Heart right ventricle (tissue), 16 donors: ENCODE measurements around the gene COX7A2L. TPM values are rescaled to one million over a fixed set of nuclear protein-coding genes. Genes with fewer than 3 reads are reported as not detected.
"Not testable (repeated sequence)": the region's sequence is repeated elsewhere in the genome, so short reads cannot be mapped to it uniquely, and the experiment has no call there.

Experiments
- ATAC-seq, 8 donors: fragments of 200-7000 bp; cut with Tn5 transposase; one replicate each; pipeline ENCODE4 v1.9.1; 2020; ENCODE audit warnings: mild to moderate bottlenecking in 8 of 8, moderate library complexity in 8 of 8, moderate number of reproducible peaks in 1 of 8
- DNase-seq, 2 donors: peaks; one replicate each; pipeline ENCODE4 v3.0.0-alpha.2; 2020
- H3K27ac ChIP-seq, 10 donors: fragments of 200-600 bp; sonication (generic) in 2 of 10; one replicate each; pipeline versions ENCODE4 v1.5.0 to v1.8.0; 2020 to 2022; ENCODE audit warnings: mild to moderate bottlenecking in 3 of 10
- H3K27me3 ChIP-seq, 7 donors: fragments of 200-600 bp; one replicate each; pipeline ENCODE4 v1.8.0; 2021 to 2022; ENCODE audit warnings: mild to moderate bottlenecking in 2 of 7
- H3K36me3 ChIP-seq, 9 donors: fragments of 200-600 bp; sonication (generic) in 1 of 9; one replicate each; pipeline versions ENCODE4 v1.5.0 to v1.8.0; 2020 to 2022; ENCODE audit warnings: mild to moderate bottlenecking in 2 of 9
- H3K4me1 ChIP-seq, 9 donors: fragments of 200-600 bp; sonication (generic) in 1 of 9; one replicate each; pipeline versions ENCODE4 v1.5.0 to v1.8.0; 2020 to 2022; ENCODE audit warnings: mild to moderate bottlenecking in 4 of 9
- H3K4me3 ChIP-seq, 10 donors: fragments of 200-600 bp; sonication (generic) in 2 of 10; one replicate each; pipeline versions ENCODE4 v1.5.0 to v1.8.0; 2020 to 2022; ENCODE audit warnings: mild to moderate bottlenecking in 7 of 10, moderate library complexity in 2 of 10
- H3K9me3 ChIP-seq, 11 donors: fragments of 200-600 bp in 10 of 11; sonication (generic) in 2 of 11; one replicate each; pipeline versions ENCODE4 v1.5.0 to v1.8.0; 2013 to 2022; ENCODE audit warnings: mild to moderate bottlenecking in 2 of 11, control low read depth in 1 of 11, moderate library complexity in 1 of 11
- WGBS, 2 donors: extraction: QIAGEN DNeasy Blood & Tissue Kit; methylation state at CpG; one replicate each; pipeline ENCODE4 v1.1.7; 2013; ENCODE audit warnings: inconsistent platforms in 1 of 2; 5-methylcytosine and 5-hydroxymethylcytosine counted together
- intact Hi-C, 10 donors: fragments of 100-400 bp; cut with DNase I; formaldehyde crosslinking; loops; one replicate each; pipeline versions ENCODE4 v1.11.1 to v1.14.2; 2022
- polyA plus RNA-seq, 2 donors: library from polyadenylated mRNA; stranded (reverse); fragments of 200-250 nt; gene quantifications; one replicate each; pipeline ENCODE4 v1.2.3, GENCODE V29; 2013
- total RNA-seq, 10 donors: library from RNA; stranded (reverse); fragmentation: NEBNext Ultra II Directional in 3 of 10; extraction: Animal tissue kit (Norgen Biotek cat#: 25700) in 3 of 10; gene quantifications; one replicate each; pipeline versions ENCODE4 v1.2.1 to v1.2.4, GENCODE V29; 2021 to 2023
- TF ChIP-seq, protein P1 (sequence below), 9 donors: fragments of 200-600 bp; sonication (generic) in 2 of 9; IDR thresholded peaks; one replicate each; pipeline versions ENCODE4 v1.5.0 to v1.8.0; 2021 to 2022; ENCODE audit warnings: antibody characterized with exemption in 9 of 9, mild to moderate bottlenecking in 5 of 9, moderate library complexity in 1 of 9
- donor health status: Arrhythmogenic right ventricular cardiomyopathy.
- donor health status: ischemic (EF 13 %, LVEDD 7.1; RV severe dilation, severe dysfunction).
- donor health status: healthy with polysubstance abuse.
- donor health status: DM: no; HTN: yes; CAD: no.
- donor health status: DM: no; HTN: no; CAD: no.
- donor health status: ischemic (EF 25% LVEDD 6.9; RV normal size, moderate dysfunction).
- donor health status: ischemic (EF 25% LVEDD 5.7; RV mildly dilated, moderate dysfunction).
- donor health status: healthy.
- donor health status: DM: yes; HTN: yes; CAD: no.
- donor health status: Ischemic cardiomyopathy.
- donor health status: ischemic (EF 35%, LVEDD 5.7; RV mildly dilated, moderate dysfunction).
- donor health status: nonischemic (EF 11% LVEDD 7.7; RV severe dilation, severe dysfunction).
- donor health status: DM: yes; HTN: yes; CAD: no.
- donor health status: PGD.
- donor health status: ischemic (EF 29% LVEDD 5.4; RV normal size, mild dysfunction).
- donor health status: nonischemic (EF 23%, LVEDD 6.1; RV moderate dilation, normal function).

Gene COX7A2L
- total and polyA plus RNA-seq, 12 donors = 36.4 to 141 (median 106) TPM

- intact Hi-C loops = loop anchor here in 2 of 10 donors (10.0 kb wide), 1 partner anchor 242 kb away; no protein-coding TSS in a partner anchor
- Histone ChIP-seq H3K4me3 (no peak overlapping the region), H3K36me3 (peaks cover 0 to 84% (median 33%) of the 10 kb centered on the region in 9 donors), H3K4me1 (peaks cover 0 to 6% (median 0%) of the 10 kb centered on the region in 9 donors), H3K27ac (no peak overlapping the region), H3K27me3 (no peaks in the 10 kb centered on the region), H3K9me3 (no peaks in the 10 kb centered on the region)
- WGBS, 2 donors = 88 to 89% methylated on average over 9 of the region's 9 CpGs
- ATAC-seq = no peak
- no peak for DNase-seq
- TF ChIP-seq, protein P1, sequence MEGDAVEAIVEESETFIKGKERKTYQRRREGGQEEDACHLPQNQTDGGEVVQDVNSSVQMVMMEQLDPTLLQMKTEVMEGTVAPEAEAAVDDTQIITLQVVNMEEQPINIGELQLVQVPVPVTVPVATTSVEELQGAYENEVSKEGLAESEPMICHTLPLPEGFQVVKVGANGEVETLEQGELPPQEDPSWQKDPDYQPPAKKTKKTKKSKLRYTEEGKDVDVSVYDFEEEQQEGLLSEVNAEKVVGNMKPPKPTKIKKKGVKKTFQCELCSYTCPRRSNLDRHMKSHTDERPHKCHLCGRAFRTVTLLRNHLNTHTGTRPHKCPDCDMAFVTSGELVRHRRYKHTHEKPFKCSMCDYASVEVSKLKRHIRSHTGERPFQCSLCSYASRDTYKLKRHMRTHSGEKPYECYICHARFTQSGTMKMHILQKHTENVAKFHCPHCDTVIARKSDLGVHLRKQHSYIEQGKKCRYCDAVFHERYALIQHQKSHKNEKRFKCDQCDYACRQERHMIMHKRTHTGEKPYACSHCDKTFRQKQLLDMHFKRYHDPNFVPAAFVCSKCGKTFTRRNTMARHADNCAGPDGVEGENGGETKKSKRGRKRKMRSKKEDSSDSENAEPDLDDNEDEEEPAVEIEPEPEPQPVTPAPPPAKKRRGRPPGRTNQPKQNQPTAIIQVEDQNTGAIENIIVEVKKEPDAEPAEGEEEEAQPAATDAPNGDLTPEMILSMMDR (IDR thresholded peaks at IDR 0.05) = no peak
Observed at GRCh38 chr2:42336361-42336965, 24.6 kb downstream of the COX7A2L start.

DNA sequence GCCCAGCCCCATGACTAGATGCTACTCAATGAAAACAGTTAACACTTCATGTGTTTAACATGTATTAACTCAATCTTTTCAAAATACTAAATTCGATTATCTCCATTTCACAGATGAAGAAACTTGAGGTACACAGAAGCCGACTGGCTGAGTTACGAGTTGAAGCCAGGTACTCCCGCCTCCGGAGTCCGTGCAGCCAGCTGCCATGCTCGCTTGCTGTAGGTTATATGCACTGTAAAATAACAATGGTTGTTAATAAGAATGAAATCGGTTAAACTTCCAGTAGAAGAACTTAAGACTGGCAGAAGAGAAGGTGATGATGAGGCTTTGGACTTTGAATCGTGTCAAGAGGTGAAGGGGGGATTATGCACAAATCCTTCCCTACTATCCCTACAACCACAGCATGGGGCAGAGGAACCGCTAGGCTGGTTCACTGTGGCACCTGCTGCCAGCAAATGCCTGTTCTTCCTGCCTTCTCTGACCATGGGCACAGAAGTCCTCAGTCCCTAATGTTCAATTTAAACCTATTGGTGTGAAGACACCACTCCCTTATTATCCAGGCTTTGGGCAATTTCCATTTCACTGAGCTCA is 25.4 kb downstream of the COX7A2L start:
- TF ChIP-seq, protein P1 (IDR thresholded peaks at IDR 0.05) = no peak
- ATAC-seq (no peak), DNase-seq (no peak)
- H3K36me3 ChIP-seq = peaks cover 0 to 88% (median 33%) of the 10 kb centered on the region in 9 donors
- H3K27ac ChIP-seq = no peak overlapping the region
- 98% methylated on average over 10 of the region's 10 CpGs for whole genome bisulfite sequencing, 2 donors
- H3K4me3 ChIP-seq = no peak overlapping the region
- H3K4me1 ChIP-seq = no peaks in the 10 kb centered on the region
- no peaks in the 10 kb centered on the region for H3K27me3 ChIP-seq
- intact Hi-C loops = loop anchor here in 2 of 10 donors (10.0 kb wide), 1 partner anchor 241 kb away; no protein-coding TSS in a partner anchor
- no peaks in the 10 kb centered on the region for H3K9me3 ChIP-seq

GRCh38 chr2:42334865-42335264 is 26.2 kb downstream of the COX7A2L start:
- not testable (repeated sequence) for H3K27me3 ChIP-seq, DNase-seq, H3K27ac ChIP-seq, H3K9me3 ChIP-seq, ATAC-seq, H3K4me1 ChIP-seq, H3K4me3 ChIP-seq
- H3K36me3 ChIP-seq = peaks cover 0 to 88% (median 36%) of the 10 kb centered on the region in 9 donors
- WGBS, 2 donors = 97 to 99% methylated on average over 6 of the region's 6 CpGs
- intact Hi-C loops = loop anchor here in 3 of 10 donors (5.0 to 10.0 kb wide), 2 partner anchors 240 to 243 kb away; no protein-coding TSS in a partner anchor

DNA sequence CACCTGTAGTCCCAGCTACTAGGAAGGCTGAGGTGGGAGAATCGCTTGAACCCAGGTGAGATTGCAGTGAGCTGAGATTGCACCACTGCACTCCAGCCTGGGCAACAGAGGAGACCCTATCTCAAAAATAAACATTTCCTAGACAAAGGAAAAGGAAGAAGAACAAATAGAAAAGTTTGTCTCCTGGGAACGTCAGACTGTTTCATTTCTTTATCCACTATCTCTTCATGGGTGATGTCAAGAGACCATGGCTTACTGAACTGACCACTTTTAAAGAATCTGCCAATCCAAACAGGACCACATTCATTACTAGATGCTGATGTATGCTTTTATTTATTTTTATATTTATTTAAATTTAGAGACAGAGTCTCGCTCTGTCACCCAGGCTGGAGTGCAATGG is 26.8 kb downstream of the COX7A2L start:
- Histone ChIP-seq H3K9me3 (no peaks in the 10 kb centered on the region), H3K4me3 (no peak overlapping the region), H3K27me3 (no peaks in the 10 kb centered on the region), H3K4me1 (no peaks in the 10 kb centered on the region), H3K36me3 (peaks cover 0 to 94% (median 40%) of the 10 kb centered on the region in 9 donors), H3K27ac (no peak overlapping the region)
- intact Hi-C loops = loop anchor here in 3 of 10 donors (5.0 to 10.0 kb wide), 2 partner anchors 239 to 242 kb away; no protein-coding TSS in a partner anchor
- WGBS, 2 donors = 89 to 93% methylated on average over 3 of the region's 3 CpGs
- TF ChIP-seq, protein P1 (IDR thresholded peaks at IDR 0.05) = no peak
- DNase-seq (no peak), ATAC-seq (no peak)
